ENCODE measurements around the gene GNAL. TPM values are rescaled to one million over a fixed set of nuclear protein-coding genes. Genes with fewer than 3 reads are reported as not detected.

Gene GNAL
- total RNA-seq, 1 experiment from 2014 or later = 0.15 TPM

DNA sequence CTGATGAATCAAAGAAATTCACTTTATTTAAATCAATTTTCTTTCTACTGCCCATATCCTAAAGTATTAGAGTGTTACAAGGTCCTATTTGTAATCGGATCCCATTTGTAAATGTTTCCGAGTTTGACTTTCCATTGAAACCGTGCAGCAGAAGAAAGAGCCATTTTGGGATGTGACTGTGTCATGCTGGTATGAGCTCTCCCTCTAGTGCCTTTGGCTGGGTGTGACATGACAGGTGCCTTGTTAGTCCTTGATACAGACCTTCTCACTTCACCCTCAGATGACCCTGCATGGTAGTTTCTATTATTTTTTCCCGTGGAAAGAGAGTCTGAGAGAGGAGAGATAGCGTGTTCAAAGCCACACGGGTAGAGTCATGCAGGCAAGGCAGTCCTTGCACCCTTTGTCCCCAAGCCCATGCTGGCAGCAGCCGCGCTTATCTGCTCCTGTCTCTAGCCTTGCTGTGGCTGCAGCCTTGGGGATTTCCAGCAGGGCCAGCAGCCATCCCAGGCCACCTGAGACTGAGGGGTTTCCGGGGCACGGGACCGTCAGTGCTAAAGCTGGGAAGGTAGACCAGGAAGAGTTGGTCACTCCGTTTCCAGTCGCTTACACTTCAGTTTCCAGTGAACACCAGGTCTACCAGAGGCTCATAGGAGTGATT, 183.5 kb downstream of the GNAL start:
- Histone ChIP-seq H3K9me2 (replicated peaks; ENCODE audit: low read length) (no peaks in the 10 kb centered on the region), H3K27me3 (ENCODE audit: low read length) (no peaks in the 10 kb centered on the region), H2AFZ (ENCODE audit: low read length) (peak overlapping the region; percentile 68), H3K4me2 (ENCODE audit: low read length) (peak overlapping the region; percentile 67), H3K79me2 (ENCODE audit: low read length) (no peaks in the 10 kb centered on the region), H3K4me3 (ENCODE audit: low read length) (peak overlapping the region; percentile 33; the same call in 1 of the 2 replicates), H3K4me1 (ENCODE audit: insufficient read depth, low read length) (peaks cover 11% of the 10 kb centered on the region), H4K20me1 (ENCODE audit: low read length) (no peaks in the 10 kb centered on the region), H3K27ac (ENCODE audit: low read length) (no peak overlapping the region), H3K9me3 (ENCODE audit: low read length) (no peaks in the 10 kb centered on the region), H3F3A (ENCODE audit: low read length, unreplicated experiment) (no peaks in the 10 kb centered on the region), H3K9ac (ENCODE audit: low read length) (0 out of 2 replicates have a peak overlapping the region, but pooled peaks have one; percentile 11), H3K36me3 (ENCODE audit: low read depth, low read length) (no peaks in the 10 kb centered on the region)
- DNase-seq (peak; percentile 74), ATAC-seq (peak; percentile 98)
- CTCF ChIA-PET = interaction anchor here (0.6 to 1.0 kb wide), 2 partner anchors 55 to 140 kb away, joined by 3 to 6 read pairs; no protein-coding TSS in a partner anchor
- intact Hi-C loops (cut with micrococcal nuclease) = loop anchor here (1.0 to 5.0 kb wide), 5 partner anchors 12 to 560 kb away; partner anchors contain the start of gene CHMP1B
- TF ChIP-seq, protein P1, sequence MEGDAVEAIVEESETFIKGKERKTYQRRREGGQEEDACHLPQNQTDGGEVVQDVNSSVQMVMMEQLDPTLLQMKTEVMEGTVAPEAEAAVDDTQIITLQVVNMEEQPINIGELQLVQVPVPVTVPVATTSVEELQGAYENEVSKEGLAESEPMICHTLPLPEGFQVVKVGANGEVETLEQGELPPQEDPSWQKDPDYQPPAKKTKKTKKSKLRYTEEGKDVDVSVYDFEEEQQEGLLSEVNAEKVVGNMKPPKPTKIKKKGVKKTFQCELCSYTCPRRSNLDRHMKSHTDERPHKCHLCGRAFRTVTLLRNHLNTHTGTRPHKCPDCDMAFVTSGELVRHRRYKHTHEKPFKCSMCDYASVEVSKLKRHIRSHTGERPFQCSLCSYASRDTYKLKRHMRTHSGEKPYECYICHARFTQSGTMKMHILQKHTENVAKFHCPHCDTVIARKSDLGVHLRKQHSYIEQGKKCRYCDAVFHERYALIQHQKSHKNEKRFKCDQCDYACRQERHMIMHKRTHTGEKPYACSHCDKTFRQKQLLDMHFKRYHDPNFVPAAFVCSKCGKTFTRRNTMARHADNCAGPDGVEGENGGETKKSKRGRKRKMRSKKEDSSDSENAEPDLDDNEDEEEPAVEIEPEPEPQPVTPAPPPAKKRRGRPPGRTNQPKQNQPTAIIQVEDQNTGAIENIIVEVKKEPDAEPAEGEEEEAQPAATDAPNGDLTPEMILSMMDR (conservative IDR thresholded peaks at IDR 0.05; ENCODE audit: low read depth, low read length) = peak; percentile 89
- TF ChIP-seq EZH2 (IDR thresholded peaks at IDR 0.05; ENCODE audit: low read length, unreplicated experiment) = no peak
- POLR2A ChIA-PET (ENCODE audit: unreplicated experiment) = no interaction called here
- no TSS peak for BruUV-seq (replicated peaks)

DNA sequence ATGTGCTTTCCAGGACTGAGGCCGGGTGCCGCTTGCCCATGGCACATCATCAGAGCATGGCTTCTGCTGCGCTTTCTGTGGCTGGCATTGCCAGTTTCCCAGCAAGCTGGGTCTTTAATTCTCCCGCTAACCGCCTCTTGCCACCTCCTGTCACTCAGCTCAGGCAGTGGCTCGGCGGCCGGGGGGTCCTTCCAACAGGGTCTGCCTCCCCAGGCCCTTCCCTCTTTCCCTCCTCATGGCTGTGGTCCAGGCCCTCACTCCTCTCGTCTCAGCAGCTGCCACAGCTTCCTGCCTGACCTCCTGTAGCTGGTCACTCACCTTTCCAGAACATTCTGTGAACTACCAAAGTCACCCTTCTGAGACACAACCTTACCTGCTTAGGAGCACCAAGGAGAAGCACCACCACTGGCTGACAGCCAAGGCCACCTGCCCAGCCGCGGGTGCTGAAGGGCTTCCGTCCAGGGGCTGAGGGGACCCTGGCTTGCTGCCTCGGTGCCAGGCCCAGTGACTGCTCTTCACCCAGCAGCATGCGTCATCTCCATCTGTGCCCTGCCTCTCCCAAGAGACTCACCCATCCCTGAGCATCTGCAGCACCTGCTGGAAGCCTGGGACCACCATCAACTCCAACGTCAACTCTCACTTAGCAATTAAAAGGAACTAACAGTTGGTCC, 184.7 kb downstream of the GNAL start:
- Histone ChIP-seq H3K4me1 (ENCODE audit: insufficient read depth, low read length) (peaks cover 11% of the 10 kb centered on the region), H3K36me3 (ENCODE audit: low read depth, low read length) (no peaks in the 10 kb centered on the region), H4K20me1 (ENCODE audit: low read length) (no peaks in the 10 kb centered on the region), H3K9me3 (ENCODE audit: low read length) (no peaks in the 10 kb centered on the region), H3K27ac (ENCODE audit: low read length) (no peak overlapping the region), H2AFZ (ENCODE audit: low read length) (no peak overlapping the region), H3K4me3 (ENCODE audit: low read length) (no peak overlapping the region), H3K27me3 (ENCODE audit: low read length) (no peaks in the 10 kb centered on the region), H3K9me2 (replicated peaks; ENCODE audit: low read length) (no peaks in the 10 kb centered on the region), H3K4me2 (ENCODE audit: low read length) (no peak overlapping the region), H3K79me2 (ENCODE audit: low read length) (no peaks in the 10 kb centered on the region), H3K9ac (ENCODE audit: low read length) (no peak overlapping the region), H3F3A (ENCODE audit: low read length, unreplicated experiment) (no peaks in the 10 kb centered on the region)
- DNase-seq (no peak), ATAC-seq (no peak)
- TF ChIP-seq EZH2 (IDR thresholded peaks at IDR 0.05; ENCODE audit: low read length, unreplicated experiment) (no peak), EZH2phosphoT487 (IDR thresholded peaks at IDR 0.05; ENCODE audit: borderline replicate concordance, low read length) (no peak)
- TF ChIP-seq, protein P1 (conservative IDR thresholded peaks at IDR 0.05; ENCODE audit: low read depth, low read length) = no peak
- POLR2A ChIA-PET (ENCODE audit: unreplicated experiment) = no interaction called here
- CTCF ChIA-PET = no interaction called here
- intact Hi-C loops (cut with micrococcal nuclease) = loop anchor here (2.0 to 5.0 kb wide), 2 partner anchors 23 to 562 kb away; partner anchors contain the start of gene CHMP1B
- no TSS peak for BruUV-seq (replicated peaks)

DNA sequence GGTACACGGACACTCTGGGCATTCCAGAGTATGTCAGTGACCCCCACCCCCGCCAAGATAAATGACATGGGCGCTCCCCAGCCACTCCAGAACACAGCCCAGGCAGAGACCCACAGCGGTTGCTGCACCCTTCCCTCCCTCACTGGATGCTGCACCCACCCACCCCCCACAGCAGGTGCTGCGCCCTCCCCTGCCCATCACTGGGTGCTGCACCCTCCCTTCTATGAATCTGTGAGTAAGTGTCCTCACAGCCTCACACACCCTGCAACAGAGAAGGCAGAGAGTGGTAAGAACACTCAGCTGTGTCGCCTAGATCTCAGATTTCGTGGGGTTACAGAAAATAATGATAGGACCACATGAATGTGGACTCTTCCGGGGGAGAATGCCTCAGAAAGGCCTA, 185.6 kb downstream of the GNAL start:
- H3K9me2 ChIP-seq (replicated peaks; ENCODE audit: low read length) = no peaks in the 10 kb centered on the region
- CTCF ChIA-PET = no interaction called here

More for the DNA sequence above, 185.6 kb downstream of the GNAL start:
- Histone ChIP-seq H3K4me1 (ENCODE audit: insufficient read depth, low read length) (peaks cover 11% of the 10 kb centered on the region), H3F3A (ENCODE audit: low read length, unreplicated experiment) (no peaks in the 10 kb centered on the region), H3K4me3 (ENCODE audit: low read length) (no peak overlapping the region), H3K27ac (ENCODE audit: low read length) (no peak overlapping the region), H2AFZ (ENCODE audit: low read length) (no peak overlapping the region), H3K27me3 (ENCODE audit: low read length) (no peaks in the 10 kb centered on the region), H3K79me2 (ENCODE audit: low read length) (no peaks in the 10 kb centered on the region), H3K36me3 (ENCODE audit: low read depth, low read length) (no peaks in the 10 kb centered on the region), H3K9ac (ENCODE audit: low read length) (no peak overlapping the region), H4K20me1 (ENCODE audit: low read length) (no peaks in the 10 kb centered on the region), H3K9me3 (ENCODE audit: low read length) (no peaks in the 10 kb centered on the region), H3K4me2 (ENCODE audit: low read length) (no peak overlapping the region)
- BruUV-seq (replicated peaks) = no TSS peak
- DNase-seq (no peak), ATAC-seq (no peak)
- intact Hi-C loops (cut with micrococcal nuclease) = loop anchor here (5.0 kb wide), 1 partner anchor 562 kb away; no protein-coding TSS in a partner anchor
- POLR2A ChIA-PET (ENCODE audit: unreplicated experiment) = no interaction called here
- no peak for TF ChIP-seq EZH2phosphoT487 (IDR thresholded peaks at IDR 0.05; ENCODE audit: borderline replicate concordance, low read length)
- TF ChIP-seq, protein P1 (conservative IDR thresholded peaks at IDR 0.05; ENCODE audit: low read depth, low read length) = peak; percentile 17; the same call in 1 of the 2 replicates
